ENCODE measurements around the gene PPFIBP1. TPM values are rescaled to one million over a fixed set of nuclear protein-coding genes. Genes with fewer than 3 reads are reported as not detected.

The PPFIBP1 gene
- total and polyA plus RNA-seq, 9 of the 15 experiments (the other 6 are each of a cell fraction or from before 2014, with no cell fraction given), result 0.46 to 3.5 (median 1.8) TPM

GRCh38 chr12:27673101-27673718, 149.2 kb downstream of the PPFIBP1 start:
- no peak overlapping the region for H3K9ac ChIP-seq (ENCODE audit: insufficient read depth in 1 of 2, low read depth in 2 of 2, low read length in 2 of 2)
- intact Hi-C loops (cut with micrococcal nuclease), result no loop called here
- no peaks in the 10 kb centered on the region for H3K9me1 ChIP-seq (ENCODE audit: control insufficient read depth, insufficient read depth, low read length)
- in situ Hi-C loops (cut with MboI), result no loop called here
- no peak for ATAC-seq
- H4K20me1 ChIP-seq (replicated peaks; ENCODE audit: control insufficient read depth, insufficient read depth, low read length), result no peaks in the 10 kb centered on the region
- FAIRE-seq, result no peak
- no peaks in the 10 kb centered on the region for H3K79me2 ChIP-seq (ENCODE audit: control insufficient read depth, insufficient read depth, low read length)
- no peaks in the 10 kb centered on the region for H3K4me1 ChIP-seq (replicated peaks in 1 of 2; ENCODE audit: control insufficient read depth in 2 of 2, insufficient read depth in 2 of 2, low read length in 2 of 2)
- H3K4me2 ChIP-seq (ENCODE audit: insufficient read depth, low read length), result no peak overlapping the region
- no peaks in the 10 kb centered on the region for H3K9me3 ChIP-seq (replicated peaks; ENCODE audit: control insufficient read depth, insufficient read depth, low read depth, low read length)
- no peak overlapping the region for H3K27ac ChIP-seq (ENCODE audit: extremely low read depth, low read depth, low read length)
- WGBS (ENCODE audit: insufficient coverage, low coverage, missing lambda C conversion rate), result 0% methylated on average over 3 of the region's 3 CpGs
- H3K4me3 ChIP-seq, result no peak overlapping the region
- H2AFZ ChIP-seq (ENCODE audit: low read depth, low read length), result no peak overlapping the region
- no peak for DNase-seq (ENCODE audit: extremely low read depth in 1 of 4, low spot score in 3 of 4)
- POLR2A ChIA-PET, result no interaction called here
- BruUV-seq (replicated peaks), result no TSS peak
- CTCF ChIA-PET (ENCODE audit: low intra/inter-chr PET ratio), result no interaction called here
- no peaks in the 10 kb centered on the region for H3K36me3 ChIP-seq (ENCODE audit: control insufficient read depth, insufficient read depth, low read length)
- H3K27me3 ChIP-seq (ENCODE audit: control insufficient read depth in 2 of 2, insufficient read depth in 2 of 2, low read length in 2 of 2), result peaks cover 12 to 14% of the 10 kb centered on the region in 2 experiments; a peak in 4 of 5 replicates
- TF ChIP-seq GATAD2A (IDR thresholded peaks at IDR 0.05) (no peak), KDM4B (IDR thresholded peaks at IDR 0.05; ENCODE audit: borderline replicate concordance in 2 of 2, low read depth in 1 of 2) (no peak), BRD9 (IDR thresholded peaks at IDR 0.05; ENCODE audit: low read depth, partially characterized antibody) (no peak), TFAP4 (CRISPR knock-in tag; IDR thresholded peaks at IDR 0.05; ENCODE audit: borderline replicate concordance) (no peak), TAL1 (IDR thresholded peaks at IDR 0.05) (no peak), SRF (CRISPR knock-in tag; IDR thresholded peaks at IDR 0.05) (no peak), RFX7 (CRISPR knock-in tag; IDR thresholded peaks at IDR 0.05) (no peak), RNF2 (IDR thresholded peaks at IDR 0.05) (no peak), POU5F1 (IDR thresholded peaks at IDR 0.05; ENCODE audit: borderline replicate concordance, low read depth, low read length, partially characterized antibody) (no peak), HBP1 (CRISPR knock-in tag; IDR thresholded peaks at IDR 0.05) (no peak), NONO (IDR thresholded peaks at IDR 0.05; ENCODE audit: low read depth in 2 of 2, low read length in 1 of 2) (no peak), ZBTB11 (CRISPR knock-in tag; IDR thresholded peaks at IDR 0.05) (no peak), PHTF2 (CRISPR knock-in tag; IDR thresholded peaks at IDR 0.05) (no peak), OTX1 (CRISPR knock-in tag; IDR thresholded peaks at IDR 0.05) (no peak), TRIM24 (IDR thresholded peaks at IDR 0.05) (no peak), NR3C1 (CRISPR knock-in tag; IDR thresholded peaks at IDR 0.05) (no peak), NR4A1 (CRISPR knock-in tag; IDR thresholded peaks at IDR 0.05) (no peak), NR4A1 (tag; IDR thresholded peaks at IDR 0.05) (no peak), ZNF217 (CRISPR knock-in tag; IDR thresholded peaks at IDR 0.05) (no peak)

Data from K562 (cell line).